ENCODE results near the gene CSNK1A1.

DNA sequence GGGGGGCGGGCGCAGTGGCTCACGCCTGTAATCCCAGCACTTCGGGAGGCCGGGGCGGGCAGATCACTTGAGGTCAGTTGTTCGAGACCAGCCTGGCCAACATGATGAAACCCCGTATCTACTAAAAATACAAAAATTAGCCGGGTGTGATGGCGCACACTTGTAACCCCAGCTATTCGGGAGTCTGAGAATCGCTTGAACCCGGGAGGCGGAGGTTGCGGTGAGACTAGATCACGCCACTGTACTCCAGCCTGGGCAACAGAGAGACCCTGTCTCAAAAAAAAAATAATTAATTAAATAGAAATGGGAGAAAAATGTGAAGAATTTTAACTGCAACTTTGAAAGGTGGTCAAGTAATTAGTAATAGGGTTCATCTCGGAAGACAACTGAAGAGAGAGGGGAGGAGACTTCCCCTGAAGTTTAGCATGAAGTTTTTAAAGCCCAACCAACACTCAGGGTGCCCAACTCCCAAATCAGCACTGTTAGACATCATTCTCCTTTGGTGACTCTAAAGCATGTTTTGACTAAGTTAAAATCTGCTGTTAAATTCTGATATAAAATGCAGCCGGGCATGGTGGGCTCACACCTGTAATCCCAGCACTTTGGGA lies 1.4 kb upstream of the CSNK1A1 start:
- TF ChIP-seq, protein P1, sequence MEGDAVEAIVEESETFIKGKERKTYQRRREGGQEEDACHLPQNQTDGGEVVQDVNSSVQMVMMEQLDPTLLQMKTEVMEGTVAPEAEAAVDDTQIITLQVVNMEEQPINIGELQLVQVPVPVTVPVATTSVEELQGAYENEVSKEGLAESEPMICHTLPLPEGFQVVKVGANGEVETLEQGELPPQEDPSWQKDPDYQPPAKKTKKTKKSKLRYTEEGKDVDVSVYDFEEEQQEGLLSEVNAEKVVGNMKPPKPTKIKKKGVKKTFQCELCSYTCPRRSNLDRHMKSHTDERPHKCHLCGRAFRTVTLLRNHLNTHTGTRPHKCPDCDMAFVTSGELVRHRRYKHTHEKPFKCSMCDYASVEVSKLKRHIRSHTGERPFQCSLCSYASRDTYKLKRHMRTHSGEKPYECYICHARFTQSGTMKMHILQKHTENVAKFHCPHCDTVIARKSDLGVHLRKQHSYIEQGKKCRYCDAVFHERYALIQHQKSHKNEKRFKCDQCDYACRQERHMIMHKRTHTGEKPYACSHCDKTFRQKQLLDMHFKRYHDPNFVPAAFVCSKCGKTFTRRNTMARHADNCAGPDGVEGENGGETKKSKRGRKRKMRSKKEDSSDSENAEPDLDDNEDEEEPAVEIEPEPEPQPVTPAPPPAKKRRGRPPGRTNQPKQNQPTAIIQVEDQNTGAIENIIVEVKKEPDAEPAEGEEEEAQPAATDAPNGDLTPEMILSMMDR (conservative IDR thresholded peaks at IDR 0.05) = no peak
- TF ChIP-seq EZH2 (IDR thresholded peaks at IDR 0.05; ENCODE audit: low read depth) = no peak
